Activated naive CD4-positive, alpha-beta T cell treated with Interleukin-2 at 50 U/mL for 16 hours (primary cell): ENCODE results near the gene SQSTM1.

Experiments
- DNase-seq: peaks from one replicate; pipeline ENCODE4 v3.0.0-alpha.2; 2020

Gene SQSTM1

GRCh38 chr5:179806250-179807048 lies 14.3 kb upstream of the SQSTM1 start, which contains the start of gene MGAT4B:
Gene MGAT4B (minus strand): TSS chr5:179806866. CDS start chr5:179806583, 283 bp downstream.
- DNase-seq = peak; percentile 68

GRCh38 chr5:179812135-179812825 lies 8.4 kb upstream of the SQSTM1 start:
- DNase-seq = no peak

- no peak for DNase-seq
Measured at GRCh38 chr5:179812997-179813607, 7.6 kb upstream of the SQSTM1 start.

GRCh38 chr5:179814090-179814489 lies 6.6 kb upstream of the SQSTM1 start:
- DNase-seq = no peak

GRCh38 chr5:179815491-179816249 lies 5.0 kb upstream of the SQSTM1 start:
- no peak for DNase-seq

- DNase-seq = no peak
Measured at GRCh38 chr5:179816401-179816795, 4.3 kb upstream of the SQSTM1 start.

- DNase-seq = no peak
Measured at GRCh38 chr5:179816796-179817469, 3.8 kb upstream of the SQSTM1 start.

- no peak for DNase-seq
Measured at GRCh38 chr5:179817470-179817840, 3.2 kb upstream of the SQSTM1 start.

- DNase-seq = no peak
Measured at GRCh38 chr5:179817890-179818745, 2.6 kb upstream of the SQSTM1 start.

- peak; percentile 89 for DNase-seq
Measured at GRCh38 chr5:179818746-179819295, 1.9 kb upstream of the SQSTM1 start.

GRCh38 chr5:179819296-179820126 lies 1.2 kb upstream of the SQSTM1 start:
- peak; percentile 54 for DNase-seq

- no peak for DNase-seq
Measured at GRCh38 chr5:179820127-179820482, 600 bp upstream of the SQSTM1 start.

- DNase-seq = peak; percentile 88
Measured at GRCh38 chr5:179821298-179822058, 773 bp downstream of the SQSTM1 start.

- no peak for DNase-seq
Measured at GRCh38 chr5:179822059-179822432, 1.3 kb downstream of the SQSTM1 start.

- DNase-seq = no peak
Measured at GRCh38 chr5:179822444-179822990, 1.8 kb downstream of the SQSTM1 start.

GRCh38 chr5:179823937-179824744 lies 3.4 kb downstream of the SQSTM1 start:
- no peak for DNase-seq

- no peak for DNase-seq
Measured at GRCh38 chr5:179824745-179825112, 4.0 kb downstream of the SQSTM1 start.

- no peak for DNase-seq
Measured at GRCh38 chr5:179825655-179826182, 5.0 kb downstream of the SQSTM1 start.
